ENCODE results near the gene KLHL26.
A peak's percentile ranks its signal among the peaks of the same experiment; 100 is the strongest.

Gene KLHL26

DNA sequence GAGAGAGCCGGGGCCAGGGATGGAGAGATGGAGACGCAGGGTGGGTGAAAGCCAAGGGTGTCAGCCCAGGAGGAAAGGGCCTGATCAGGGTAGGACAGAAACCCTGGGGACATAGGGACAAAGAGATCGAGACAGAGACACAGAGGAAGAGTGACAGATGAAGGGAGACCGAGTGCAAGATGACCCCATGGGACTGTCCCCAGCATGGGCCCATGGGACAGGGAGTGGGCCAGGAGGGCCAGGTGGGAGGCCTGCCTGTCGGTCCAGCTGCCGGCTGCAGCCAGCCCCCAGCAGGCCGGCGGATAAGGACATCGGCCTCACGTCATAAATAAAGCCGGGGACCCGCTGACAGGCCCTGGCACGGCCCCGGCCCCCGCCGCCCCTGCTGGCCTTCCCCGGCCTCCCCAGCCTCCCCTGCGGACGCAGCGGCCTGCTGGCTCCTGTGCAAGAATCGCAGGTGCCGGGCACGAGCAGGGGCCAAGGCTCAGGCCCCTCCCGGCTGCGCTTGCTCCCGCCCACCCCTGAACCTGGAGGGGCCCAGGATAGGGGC is 41.9 kb upstream of the KLHL26 start:
- TF ChIP-seq EZH2phosphoT487 (IDR thresholded peaks at IDR 0.05; ENCODE audit: low read depth), result no peak
- Histone ChIP-seq H2AFZ (ENCODE audit: low read depth, low read length) (peak overlapping the region; percentile 43; the same call in 1 of the 2 replicates), H4K20me1 (ENCODE audit: insufficient read depth, low read length) (no peaks in the 10 kb centered on the region; the same call in 1 of the 2 replicates), H3K27me3 (ENCODE audit: low read depth, low read length) (no peaks in the 10 kb centered on the region), H3K27ac (ENCODE audit: low read length) (no peak overlapping the region), H3K4me2 (ENCODE audit: low read length) (peak overlapping the region; percentile 93), H3K4me3 (ENCODE audit: low read length) (peak overlapping the region; percentile 79), H3K9me3 (ENCODE audit: insufficient read depth, low read length) (no peaks in the 10 kb centered on the region), H3K79me2 (ENCODE audit: low read length) (peaks cover 8% of the 10 kb centered on the region), H3K9ac (ENCODE audit: low read length) (peak overlapping the region; percentile 65), H3K4me1 (ENCODE audit: low read length) (peaks cover 10% of the 10 kb centered on the region), H3K36me3 (replicated peaks; ENCODE audit: low read depth, low read length) (peaks cover 8% of the 10 kb centered on the region)

DNA sequence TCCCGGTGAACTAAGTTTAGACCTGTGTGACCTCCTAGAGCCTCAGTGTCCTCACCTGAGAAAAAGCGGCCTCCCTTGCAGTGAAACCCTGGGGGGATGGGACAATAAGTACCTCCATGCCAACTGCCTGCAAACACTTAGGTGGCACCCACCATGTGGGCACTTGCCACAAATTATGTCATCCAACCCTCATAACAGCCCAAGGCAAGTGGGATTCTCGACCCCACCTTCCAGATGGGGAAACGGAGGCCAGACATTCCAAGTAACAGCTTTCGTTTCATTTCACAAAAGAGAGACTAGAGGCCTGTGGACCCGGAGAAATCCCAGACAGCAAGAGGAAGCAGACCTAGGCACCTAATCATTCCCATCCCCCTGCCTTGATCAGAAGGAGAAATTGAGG is 41.4 kb upstream of the KLHL26 start:
- H3K4me2 ChIP-seq (ENCODE audit: low read length), result peak overlapping the region; percentile 93
- H3K36me3 ChIP-seq (replicated peaks; ENCODE audit: low read depth, low read length), result peaks cover 7% of the 10 kb centered on the region
- H3K27ac ChIP-seq (ENCODE audit: low read length), result no peak overlapping the region
- peaks cover 9% of the 10 kb centered on the region for H3K4me1 ChIP-seq (ENCODE audit: low read length)
- no peak overlapping the region for H3K9ac ChIP-seq (ENCODE audit: low read length)
- TF ChIP-seq EZH2phosphoT487 (IDR thresholded peaks at IDR 0.05; ENCODE audit: low read depth), result no peak
- TF ChIP-seq, protein P1, sequence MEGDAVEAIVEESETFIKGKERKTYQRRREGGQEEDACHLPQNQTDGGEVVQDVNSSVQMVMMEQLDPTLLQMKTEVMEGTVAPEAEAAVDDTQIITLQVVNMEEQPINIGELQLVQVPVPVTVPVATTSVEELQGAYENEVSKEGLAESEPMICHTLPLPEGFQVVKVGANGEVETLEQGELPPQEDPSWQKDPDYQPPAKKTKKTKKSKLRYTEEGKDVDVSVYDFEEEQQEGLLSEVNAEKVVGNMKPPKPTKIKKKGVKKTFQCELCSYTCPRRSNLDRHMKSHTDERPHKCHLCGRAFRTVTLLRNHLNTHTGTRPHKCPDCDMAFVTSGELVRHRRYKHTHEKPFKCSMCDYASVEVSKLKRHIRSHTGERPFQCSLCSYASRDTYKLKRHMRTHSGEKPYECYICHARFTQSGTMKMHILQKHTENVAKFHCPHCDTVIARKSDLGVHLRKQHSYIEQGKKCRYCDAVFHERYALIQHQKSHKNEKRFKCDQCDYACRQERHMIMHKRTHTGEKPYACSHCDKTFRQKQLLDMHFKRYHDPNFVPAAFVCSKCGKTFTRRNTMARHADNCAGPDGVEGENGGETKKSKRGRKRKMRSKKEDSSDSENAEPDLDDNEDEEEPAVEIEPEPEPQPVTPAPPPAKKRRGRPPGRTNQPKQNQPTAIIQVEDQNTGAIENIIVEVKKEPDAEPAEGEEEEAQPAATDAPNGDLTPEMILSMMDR (IDR thresholded peaks at IDR 0.05; ENCODE audit: low read depth, low read length), result no peak
- H3K79me2 ChIP-seq (ENCODE audit: low read length), result peaks cover 3% of the 10 kb centered on the region
- H3K9me3 ChIP-seq (ENCODE audit: insufficient read depth, low read length), result no peaks in the 10 kb centered on the region
- H2AFZ ChIP-seq (ENCODE audit: low read depth, low read length), result no peak overlapping the region
- H3K27me3 ChIP-seq (ENCODE audit: low read depth, low read length), result no peaks in the 10 kb centered on the region
- peak overlapping the region; percentile 79; the same call in 1 of the 2 replicates for H3K4me3 ChIP-seq (ENCODE audit: low read length)
- H4K20me1 ChIP-seq (ENCODE audit: insufficient read depth, low read length), result no peaks in the 10 kb centered on the region; the same call in 1 of the 2 replicates

DNA sequence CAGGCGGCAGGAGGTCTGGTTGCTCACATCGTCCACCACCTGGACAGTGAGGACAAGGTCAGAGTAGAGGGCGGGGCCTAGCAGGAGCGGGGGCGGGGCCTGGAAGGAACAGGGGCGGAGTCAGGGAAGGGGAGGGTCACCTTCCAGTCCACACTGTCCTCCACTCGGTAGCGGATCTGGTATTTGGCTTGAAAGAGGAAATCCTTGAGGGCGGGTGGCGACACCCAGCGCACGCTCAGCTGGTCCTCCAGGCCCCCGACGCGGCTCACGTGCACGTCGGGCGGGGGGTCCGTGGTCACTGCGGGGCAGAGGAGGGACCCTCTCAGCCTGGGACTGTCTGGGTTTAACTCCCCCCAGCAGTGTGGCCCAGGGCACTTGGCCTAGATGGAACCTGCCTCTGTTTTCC is 40.1 kb upstream of the KLHL26 start:
- H3K79me2 ChIP-seq (ENCODE audit: low read length), result no peaks in the 10 kb centered on the region
- no peaks in the 10 kb centered on the region for H3K9me3 ChIP-seq (ENCODE audit: insufficient read depth, low read length)
- no peaks in the 10 kb centered on the region for H3K27me3 ChIP-seq (ENCODE audit: low read depth, low read length)
- H2AFZ ChIP-seq (ENCODE audit: low read depth, low read length), result no peak overlapping the region
- no peak overlapping the region for H3K9ac ChIP-seq (ENCODE audit: low read length)
- no peak overlapping the region for H3K4me2 ChIP-seq (ENCODE audit: low read length)
- no peak overlapping the region for H3K4me3 ChIP-seq (ENCODE audit: low read length)
- no peak overlapping the region for H3K27ac ChIP-seq (ENCODE audit: low read length)
- TF ChIP-seq EZH2phosphoT487 (IDR thresholded peaks at IDR 0.05; ENCODE audit: low read depth), result no peak
- TF ChIP-seq, protein P1 (IDR thresholded peaks at IDR 0.05; ENCODE audit: low read depth, low read length), result no peak
- H4K20me1 ChIP-seq (ENCODE audit: insufficient read depth, low read length), result no peaks in the 10 kb centered on the region
- peaks cover 9% of the 10 kb centered on the region for H3K4me1 ChIP-seq (ENCODE audit: low read length)
- no peaks in the 10 kb centered on the region for H3K36me3 ChIP-seq (replicated peaks; ENCODE audit: low read depth, low read length)

DNA sequence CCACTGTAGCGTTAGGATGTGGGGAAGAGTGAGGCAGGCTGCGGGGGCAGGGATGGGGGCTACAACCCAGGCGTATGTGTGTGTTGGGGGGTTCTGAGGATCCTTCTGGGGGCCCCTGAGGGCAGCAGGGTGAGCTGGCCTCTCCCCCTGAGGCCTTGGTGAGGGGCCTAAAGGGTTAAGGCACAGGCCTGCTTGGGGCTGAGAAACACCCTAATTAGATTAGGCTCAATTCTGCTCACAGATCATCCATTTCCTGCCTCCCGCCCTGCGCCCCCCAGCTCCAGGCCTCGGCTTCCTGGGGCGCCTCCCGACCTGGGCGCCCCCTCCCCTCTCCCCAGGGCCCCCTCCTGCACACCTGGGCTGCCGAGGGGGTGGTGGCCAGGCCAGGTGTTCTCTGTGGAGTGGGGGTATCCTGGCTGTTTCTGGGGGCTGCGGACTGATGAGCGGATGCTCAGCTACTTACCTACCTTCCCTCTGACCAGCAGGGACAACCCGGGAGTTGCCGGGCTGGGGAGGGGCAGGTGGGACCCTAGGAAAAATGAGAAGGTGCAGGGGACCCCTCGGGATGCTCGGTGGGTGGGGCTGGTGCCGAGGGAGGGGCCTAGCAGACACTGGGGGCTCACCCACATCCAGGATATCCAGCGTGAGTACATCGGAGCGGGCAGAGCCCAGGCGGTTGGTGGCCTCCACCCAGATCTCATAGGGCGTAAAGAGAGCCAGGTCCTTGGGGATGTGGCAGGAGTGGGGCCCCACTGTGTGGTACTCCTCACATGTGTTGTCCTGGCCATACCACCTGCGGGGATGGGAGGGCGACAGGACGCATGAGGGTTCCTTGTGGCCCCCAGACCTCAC is 38.8 kb upstream of the KLHL26 start:
- H4K20me1 ChIP-seq (ENCODE audit: insufficient read depth, low read length), result no peaks in the 10 kb centered on the region
- H3K4me2 ChIP-seq (ENCODE audit: low read length), result no peak overlapping the region
- H3K79me2 ChIP-seq (ENCODE audit: low read length), result no peaks in the 10 kb centered on the region

More for the DNA sequence above, 38.8 kb upstream of the KLHL26 start:
- Histone ChIP-seq H3K9ac (ENCODE audit: low read length) (no peak overlapping the region), H3K4me1 (ENCODE audit: low read length) (peaks cover 9% of the 10 kb centered on the region), H3K27me3 (ENCODE audit: low read depth, low read length) (no peaks in the 10 kb centered on the region; the same call in 1 of the 2 replicates), H3K27ac (ENCODE audit: low read length) (no peak overlapping the region), H3K9me3 (ENCODE audit: insufficient read depth, low read length) (no peaks in the 10 kb centered on the region), H2AFZ (ENCODE audit: low read depth, low read length) (no peak overlapping the region), H3K4me3 (ENCODE audit: low read length) (no peak overlapping the region), H3K36me3 (replicated peaks; ENCODE audit: low read depth, low read length) (no peaks in the 10 kb centered on the region)
- no peak for TF ChIP-seq EZH2phosphoT487 (IDR thresholded peaks at IDR 0.05; ENCODE audit: low read depth)
- TF ChIP-seq, protein P1 (IDR thresholded peaks at IDR 0.05; ENCODE audit: low read depth, low read length), result no peak
